Activated CD4-positive, alpha-beta T cell treated with anti-CD3 and anti-CD28 coated beads for 36 hours (primary cell): ENCODE data around the gene CCNF. TPM values are rescaled to one million over a fixed set of nuclear protein-coding genes. Genes with fewer than 3 reads are reported as not detected.

Source experiments
- ATAC-seq: fragments of 200-7000 bp; cut with Tn5 transposase; one replicate; pipeline ENCODE4 v1.10.0; 2021; ENCODE audit warnings: mild to moderate bottlenecking, moderate library complexity
- CTCF ChIA-PET: fragments of 350-600 bp; sonication (Branson Sonifier 250); formaldehyde crosslinking; loops from one replicate; lab custom pipeline; 2021; ENCODE audit warnings: antibody characterized with exemption; lab: Charles Lee
- POLR2A ChIA-PET: fragments of 350-600 bp; sonication (Branson Sonifier 250); formaldehyde crosslinking; loops from one replicate; lab custom pipeline; 2021; ENCODE audit warnings: antibody characterized with exemption, inconsistent platforms; lab: Charles Lee
- DNase-seq: peaks from one replicate; pipeline ENCODE4 v3.0.0-alpha.2; 2020
- H3K27ac Mint-ChIP-seq: one replicate; pipeline ENCODE4 v1.8.0; 2021; ENCODE audit warnings: mixed read lengths
- H3K27me3 Mint-ChIP-seq: one replicate; pipeline ENCODE4 v1.8.0; 2021; ENCODE audit warnings: mixed read lengths
- H3K36me3 Mint-ChIP-seq: one replicate; pipeline ENCODE4 v1.8.0; 2021; ENCODE audit warnings: low read depth, mixed read lengths
- H3K4me1 Mint-ChIP-seq: one replicate; pipeline ENCODE4 v1.8.0; 2021; ENCODE audit warnings: mixed read lengths
- H3K4me3 Mint-ChIP-seq: one replicate; pipeline ENCODE4 v1.8.0; 2021; ENCODE audit warnings: mild to moderate bottlenecking, moderate library complexity, mixed read lengths
- H3K9me3 Mint-ChIP-seq: one replicate; pipeline ENCODE4 v1.8.0; 2021; ENCODE audit warnings: low read depth, mixed read lengths
- intact Hi-C, 2 experiments: fragments of 100-400 bp; cut with DNase I in 1 of 2; cut with micrococcal nuclease in 1 of 2; formaldehyde crosslinking; loops; one replicate each; pipeline versions ENCODE4 v1.14.2 to v1.15.1; 2022 to 2024; cut with DNase I, micrococcal nuclease
- total RNA-seq, 2 experiments: library from RNA; stranded (reverse); gene quantifications; one replicate each; pipeline ENCODE4 v1.2.3, GENCODE V29; 2021

The CCNF gene
- total RNA-seq, 2 experiments from 2014 or later, result 52.2 to 53.4 TPM

DNA sequence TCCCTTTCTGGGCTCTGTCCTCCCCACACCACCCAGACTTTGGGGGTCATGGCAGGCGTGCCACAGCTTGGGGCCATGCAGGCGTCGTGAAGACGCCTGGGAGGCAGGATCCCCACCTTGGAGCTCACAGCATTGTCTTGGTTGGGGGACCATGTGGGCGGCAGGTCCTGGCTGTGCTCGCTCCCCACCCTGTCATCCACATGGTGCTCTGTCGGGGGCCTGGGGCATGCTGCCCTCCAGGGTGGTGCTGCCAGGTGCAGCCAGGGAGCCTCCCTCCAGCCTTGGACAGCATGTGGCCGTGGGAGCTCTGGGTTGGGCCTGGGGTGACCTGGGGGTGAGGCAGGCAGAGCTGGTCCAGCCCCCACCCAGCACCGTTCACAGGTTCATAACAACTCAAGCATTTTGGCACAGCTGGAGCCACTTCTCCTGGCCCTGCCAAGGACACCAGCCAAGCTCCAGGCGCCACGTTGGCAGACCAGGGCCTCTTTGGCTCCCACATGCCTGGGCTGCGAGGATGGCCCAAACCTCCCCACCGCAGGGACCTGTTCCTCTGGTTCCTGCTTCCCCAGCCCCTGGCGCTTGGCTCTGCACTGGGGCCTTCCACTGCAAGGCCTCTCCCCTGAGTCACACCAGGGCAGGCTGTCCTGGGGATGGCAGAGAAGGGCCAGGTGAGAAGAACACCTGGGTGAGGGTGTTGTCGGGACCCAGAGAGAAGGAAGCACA lies 69.4 kb downstream of the CCNF start:
- H3K27ac Mint-ChIP-seq, result no peak overlapping the region
- intact Hi-C loops, result no loop called here
- ATAC-seq (no peak), DNase-seq (no peak)
- H3K4me1 Mint-ChIP-seq, result no peaks in the 10 kb centered on the region
- no peaks in the 10 kb centered on the region for H3K9me3 Mint-ChIP-seq
- H3K36me3 Mint-ChIP-seq, result no peaks in the 10 kb centered on the region
- no peaks in the 10 kb centered on the region for H3K27me3 Mint-ChIP-seq
- CTCF ChIA-PET, result no interaction called here
- H3K4me3 Mint-ChIP-seq, result no peak overlapping the region
- POLR2A ChIA-PET, result interaction anchor here (0.6 kb wide), 1 partner anchor 48 kb away, joined by 3 read pairs; no protein-coding TSS in a partner anchor

DNA sequence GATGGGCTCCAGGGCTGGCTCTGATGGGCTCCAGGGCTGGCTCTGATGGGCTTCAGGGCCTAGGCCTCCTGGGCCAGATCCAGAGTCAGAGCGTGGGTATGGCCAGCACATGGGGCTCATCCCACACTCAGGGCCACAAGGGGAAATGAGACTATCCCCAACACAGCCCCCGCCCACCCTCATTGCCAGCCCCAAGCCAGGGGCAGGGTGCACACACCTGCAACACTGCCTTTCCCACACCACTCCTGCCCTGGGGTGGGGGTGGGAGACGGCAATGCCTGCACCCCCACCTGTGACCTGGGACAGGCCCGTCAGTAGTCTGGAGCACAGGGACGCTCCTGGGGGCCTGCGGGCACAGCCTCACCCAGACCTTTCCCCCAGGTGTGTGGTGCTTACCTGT lies 70.2 kb downstream of the CCNF start:
- Mint-ChIP-seq H3K27ac (no peak overlapping the region), H3K27me3 (no peaks in the 10 kb centered on the region), H3K36me3 (no peaks in the 10 kb centered on the region), H3K9me3 (no peaks in the 10 kb centered on the region), H3K4me3 (no peak overlapping the region), H3K4me1 (no peaks in the 10 kb centered on the region)
- ChIA-PET POLR2A (no interaction called here), CTCF (interaction anchor here (0.9 kb wide), 1 partner anchor 13 kb away, joined by 4 read pairs; no protein-coding TSS in a partner anchor)
- ATAC-seq, result no peak
- DNase-seq, result no peak
- intact Hi-C loops, result no loop called here

DNA sequence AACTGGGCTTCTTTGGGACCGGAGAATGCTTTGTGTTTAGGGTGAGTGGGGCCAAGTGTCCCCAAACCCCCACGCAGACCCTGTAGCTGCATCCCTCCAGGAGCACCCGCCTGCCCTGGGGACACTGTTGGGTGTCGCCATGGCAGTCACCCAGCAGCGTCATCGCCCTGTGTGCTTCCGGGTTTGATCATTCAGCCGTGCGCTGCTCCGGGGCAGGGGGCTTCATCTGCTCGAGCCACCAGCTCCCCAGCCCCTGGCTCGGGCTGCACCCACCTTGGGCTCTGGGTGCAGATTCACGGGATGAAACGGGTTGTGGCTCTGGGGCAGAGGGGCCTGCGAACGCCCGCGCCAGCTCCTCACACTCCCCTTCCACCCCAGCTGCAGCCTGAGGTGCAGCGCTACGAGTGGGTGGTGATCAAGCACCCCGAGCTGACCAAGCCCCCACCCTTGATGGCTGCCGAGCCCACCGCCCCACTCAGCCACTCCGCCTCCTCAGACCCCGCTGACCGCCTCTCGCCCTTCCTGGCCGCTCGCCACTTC lies 70.7 kb downstream of the CCNF start:
- H3K4me3 Mint-ChIP-seq, result no peak overlapping the region
- H3K36me3 Mint-ChIP-seq, result no peaks in the 10 kb centered on the region
- H3K27me3 Mint-ChIP-seq, result no peaks in the 10 kb centered on the region
- no peak for DNase-seq
- CTCF ChIA-PET, result interaction anchor here (0.8 to 2.0 kb wide), 3 partner anchors 13 to 89 kb away, joined by 4 to 11 read pairs (median 4); partner anchors contain the start of gene AMDHD2
- intact Hi-C loops, result loop anchor here (2.0 to 5.0 kb wide), 4 partner anchors 38 to 203 kb away; partner anchors contain the start of genes ABCA3 (in 1 of the 2), CCNF (in 1 of the 2) and TEDC2 (in 1 of the 2)
- H3K27ac Mint-ChIP-seq, result no peak overlapping the region
- ATAC-seq, result no peak
- H3K4me1 Mint-ChIP-seq, result no peaks in the 10 kb centered on the region
- H3K9me3 Mint-ChIP-seq, result no peaks in the 10 kb centered on the region
- POLR2A ChIA-PET, result no interaction called here

DNA sequence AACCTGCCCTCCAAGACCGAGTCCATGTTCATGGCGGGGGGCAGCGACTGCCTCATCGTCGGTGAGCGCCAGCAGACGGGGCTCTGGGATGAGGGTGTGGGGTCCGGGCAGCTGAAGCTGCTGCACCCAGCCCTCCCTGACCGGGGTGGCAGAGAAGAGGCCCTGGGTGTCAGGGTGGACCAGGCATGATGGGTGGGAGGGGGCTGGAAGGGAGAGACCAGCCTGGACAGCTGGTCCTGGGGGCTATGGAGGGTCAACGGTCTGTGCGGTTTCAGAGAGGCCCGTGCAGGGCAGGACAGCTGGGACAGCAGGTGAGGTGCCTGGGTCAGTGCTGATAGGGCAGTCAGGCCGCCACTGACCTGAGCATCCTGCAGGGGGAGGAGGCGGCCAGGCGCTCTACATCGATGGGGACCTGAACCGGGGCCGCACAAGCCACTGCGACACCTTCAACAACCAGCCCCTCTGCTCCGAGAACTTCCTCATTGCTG lies 71.2 kb downstream of the CCNF start:
- Mint-ChIP-seq H3K27ac (no peak overlapping the region), H3K27me3 (no peaks in the 10 kb centered on the region), H3K4me1 (no peaks in the 10 kb centered on the region), H3K4me3 (no peak overlapping the region), H3K9me3 (no peaks in the 10 kb centered on the region), H3K36me3 (no peaks in the 10 kb centered on the region)
- DNase-seq, result no peak
- intact Hi-C loops, result loop anchor here (2.0 to 5.0 kb wide), 4 partner anchors 38 to 204 kb away; partner anchors contain the start of genes ABCA3 (in 1 of the 2), CCNF (in 1 of the 2) and TEDC2 (in 1 of the 2)
- ATAC-seq, result no peak
- POLR2A ChIA-PET, result no interaction called here
- CTCF ChIA-PET, result interaction anchor here (0.6 to 2.0 kb wide), 7 partner anchors 12 to 168 kb away, joined by 3 to 11 read pairs (median 4); partner anchors contain the start of gene AMDHD2

DNA sequence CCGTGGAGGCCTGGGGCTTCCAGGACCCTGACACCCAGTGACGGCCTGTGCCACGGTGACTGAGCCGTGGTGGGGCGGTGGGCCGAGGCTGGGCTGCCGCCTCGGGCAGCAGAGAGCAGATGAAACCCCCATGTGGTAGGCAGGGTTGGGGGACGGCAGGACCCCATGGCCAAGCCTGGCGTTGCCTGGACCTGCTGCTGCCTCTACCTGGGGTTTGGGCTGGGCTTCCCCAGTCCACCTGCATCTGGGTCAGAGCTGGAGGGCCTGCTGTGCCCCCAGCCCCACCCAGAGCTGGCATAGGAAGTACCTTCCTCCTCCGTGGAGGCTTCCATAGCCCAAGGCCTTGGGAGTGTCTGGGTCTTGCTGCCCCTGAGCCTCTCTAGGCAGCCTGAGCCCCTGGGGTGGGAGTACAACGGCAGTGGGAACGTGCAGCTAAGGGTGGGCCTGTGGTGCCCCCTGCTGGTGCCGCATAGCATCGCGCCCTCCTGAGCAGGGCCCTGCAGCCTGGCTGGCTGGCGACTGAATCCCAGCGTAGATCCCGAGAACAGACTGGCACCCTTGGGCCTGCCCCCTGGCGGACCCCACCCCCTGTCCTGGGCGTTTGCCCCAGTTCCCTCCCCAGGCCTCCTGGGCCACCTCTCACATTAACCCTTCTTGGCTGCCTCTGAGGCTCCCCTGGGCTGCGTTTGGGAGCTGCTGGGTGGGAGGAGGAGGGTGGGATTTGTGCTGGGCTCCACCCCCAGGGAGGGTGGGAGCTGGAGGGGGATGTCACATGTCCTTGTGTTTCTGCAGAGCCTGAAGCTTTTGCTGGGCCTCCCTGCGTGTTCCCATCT lies 71.9 kb downstream of the CCNF start:
- H3K4me1 Mint-ChIP-seq, result no peaks in the 10 kb centered on the region
- DNase-seq, result peak; percentile 89
- no peak overlapping the region for H3K4me3 Mint-ChIP-seq
- no peak overlapping the region for H3K27ac Mint-ChIP-seq
- CTCF ChIA-PET, result interaction anchor here (0.6 to 2.0 kb wide), 12 partner anchors 13 to 368 kb away, joined by 3 to 11 read pairs (median 3); partner anchors contain the start of genes AMDHD2 and TEDC2
- POLR2A ChIA-PET, result no interaction called here
- intact Hi-C loops, result loop anchor here (1.0 to 5.0 kb wide), 10 partner anchors 27 to 478 kb away; partner anchors contain the start of genes ABCA3 (in 2 of the 2), CCNF (in 2 of the 2) and TEDC2 (in 1 of the 2)
- H3K9me3 Mint-ChIP-seq, result no peaks in the 10 kb centered on the region
- H3K36me3 Mint-ChIP-seq, result no peaks in the 10 kb centered on the region
- H3K27me3 Mint-ChIP-seq, result no peaks in the 10 kb centered on the region
- peak; percentile 98 for ATAC-seq

DNA sequence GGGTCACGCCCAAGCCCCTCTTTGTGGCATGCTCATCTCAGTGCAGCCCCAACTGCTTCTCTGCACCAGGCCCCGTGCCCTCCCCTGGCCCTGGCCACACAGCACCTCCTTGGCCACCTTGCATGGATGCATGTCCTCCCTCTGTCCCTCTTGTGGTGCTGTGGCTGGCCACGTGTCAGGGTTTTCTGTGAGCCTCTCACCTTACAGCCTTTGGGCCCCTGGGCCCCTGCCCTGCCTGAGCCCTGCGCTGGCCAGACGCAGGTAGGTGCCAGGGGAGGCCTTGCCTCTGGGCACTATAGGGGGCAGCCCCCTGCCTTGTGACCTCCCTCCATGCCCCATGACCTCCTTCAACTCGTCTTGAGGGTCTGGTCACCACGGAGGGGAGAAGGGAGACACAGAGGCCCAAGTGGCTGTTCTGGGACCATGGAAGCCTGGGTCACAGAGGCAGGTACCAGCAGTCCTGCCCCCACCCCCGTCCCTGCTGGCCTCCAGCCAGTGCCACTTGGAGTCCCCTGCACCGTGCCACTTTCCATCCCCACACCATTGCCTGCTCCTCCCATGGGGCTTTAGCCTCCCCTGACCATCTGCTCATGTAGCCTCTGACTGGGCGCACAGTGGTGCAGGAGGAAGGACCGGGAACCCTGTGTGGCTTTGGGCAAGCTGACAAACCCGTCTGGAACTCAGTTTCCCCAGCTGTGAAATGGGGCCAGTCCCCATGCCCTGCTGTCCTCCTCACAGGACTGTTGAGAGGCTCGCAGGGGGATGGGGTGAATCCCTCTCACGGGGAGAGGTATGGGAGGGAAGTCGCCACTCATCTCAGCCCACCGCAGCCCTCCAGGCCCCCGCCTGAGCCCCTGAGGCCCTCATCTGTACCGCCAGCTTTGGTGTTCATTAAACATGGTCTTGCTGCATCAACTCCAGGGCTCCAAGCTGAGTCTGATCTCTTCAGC lies 73.0 kb downstream of the CCNF start:
- DNase-seq (no peak), ATAC-seq (no peak)
- CTCF ChIA-PET, result interaction anchor here (0.6 to 2.0 kb wide), 10 partner anchors 14 to 307 kb away, joined by 3 to 11 read pairs (median 3); partner anchors contain the start of genes AMDHD2 and TEDC2
- H3K4me1 Mint-ChIP-seq, result no peaks in the 10 kb centered on the region
- H3K27ac Mint-ChIP-seq, result no peak overlapping the region
- POLR2A ChIA-PET, result no interaction called here
- H3K4me3 Mint-ChIP-seq, result no peak overlapping the region
- H3K36me3 Mint-ChIP-seq, result no peaks in the 10 kb centered on the region
- intact Hi-C loops, result loop anchor here (1.0 to 5.0 kb wide), 10 partner anchors 28 to 479 kb away; partner anchors contain the start of genes ABCA3 (in 2 of the 2), CCNF (in 2 of the 2) and TEDC2 (in 1 of the 2)
- no peaks in the 10 kb centered on the region for H3K27me3 Mint-ChIP-seq
- H3K9me3 Mint-ChIP-seq, result no peaks in the 10 kb centered on the region

DNA sequence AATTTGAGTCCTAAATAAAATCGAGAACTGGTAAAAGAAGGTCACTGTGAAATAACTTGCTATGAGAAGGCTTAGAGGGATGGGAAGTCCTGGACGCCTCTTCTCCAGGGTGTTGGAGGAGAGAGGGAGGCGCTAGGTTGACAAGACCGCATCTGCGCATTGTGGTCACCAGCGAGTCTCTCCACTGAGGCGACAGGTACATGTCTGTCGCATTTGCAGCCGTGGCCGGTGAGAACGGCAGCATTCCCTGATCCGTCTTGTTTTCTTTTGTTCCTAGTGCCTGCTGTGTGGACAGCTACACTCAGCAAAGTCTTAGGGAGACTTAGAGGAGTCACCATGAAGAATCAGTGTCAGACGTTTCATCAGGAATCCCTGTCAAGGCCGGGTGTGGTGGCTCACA lies 76.4 kb downstream of the CCNF start:
- H3K27me3 Mint-ChIP-seq, result no peaks in the 10 kb centered on the region
- POLR2A ChIA-PET, result no interaction called here
- no peak for ATAC-seq

DNA sequence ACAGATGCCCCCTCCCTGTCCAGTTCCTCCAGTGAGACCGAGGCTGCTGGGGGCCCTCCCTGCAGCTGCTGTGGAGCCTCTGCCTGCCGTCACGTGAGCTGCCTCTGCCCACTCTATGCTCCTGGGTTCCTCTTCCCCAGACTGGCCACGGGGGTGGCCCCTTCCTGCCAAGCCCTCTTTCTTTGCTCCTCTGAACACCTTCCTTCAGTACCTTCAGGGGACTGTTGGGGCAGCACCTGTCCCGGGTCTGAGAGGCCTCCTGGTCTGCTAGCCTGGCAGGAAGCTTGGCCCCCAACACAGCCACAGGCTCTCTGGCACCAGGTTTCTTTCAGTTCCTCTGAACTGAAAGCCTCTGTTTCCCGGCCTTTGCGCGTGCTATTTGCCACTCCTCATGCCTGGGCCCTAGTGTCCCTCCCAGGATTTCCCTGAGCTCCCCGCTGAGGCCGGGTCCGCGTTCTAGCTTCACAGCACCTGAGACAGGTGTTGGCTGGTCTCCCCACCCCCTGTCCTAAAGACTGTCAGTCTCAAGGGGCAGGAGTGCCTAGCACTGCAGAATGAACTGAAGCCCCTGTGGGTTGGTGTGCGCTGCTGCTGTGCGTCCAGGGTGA lies 77.9 kb downstream of the CCNF start:
- no peak overlapping the region for H3K27ac Mint-ChIP-seq
- H3K9me3 Mint-ChIP-seq, result no peaks in the 10 kb centered on the region
- intact Hi-C loops, result no loop called here
- no peaks in the 10 kb centered on the region for H3K36me3 Mint-ChIP-seq
- DNase-seq (no peak), ATAC-seq (peak; percentile 42)
- H3K4me1 Mint-ChIP-seq, result no peaks in the 10 kb centered on the region
- no peak overlapping the region for H3K4me3 Mint-ChIP-seq
- CTCF ChIA-PET, result interaction anchor here (0.6 kb wide), 1 partner anchor 1237 kb away, joined by 3 read pairs; no protein-coding TSS in a partner anchor
- POLR2A ChIA-PET, result interaction anchor here (0.6 kb wide), 1 partner anchor 114 kb away, joined by 3 read pairs; no protein-coding TSS in a partner anchor
- no peaks in the 10 kb centered on the region for H3K27me3 Mint-ChIP-seq

More for the DNA sequence above, 76.4 kb downstream of the CCNF start:
- Mint-ChIP-seq H3K27ac (no peak overlapping the region), H3K36me3 (no peaks in the 10 kb centered on the region), H3K4me3 (no peak overlapping the region), H3K4me1 (no peaks in the 10 kb centered on the region), H3K9me3 (no peaks in the 10 kb centered on the region)
- CTCF ChIA-PET, result interaction anchor here (0.5 kb wide), 1 partner anchor 522 kb away, joined by 3 read pairs; the partner anchor contains the start of gene GFER
- no peak for DNase-seq
- intact Hi-C loops, result no loop called here

DNA sequence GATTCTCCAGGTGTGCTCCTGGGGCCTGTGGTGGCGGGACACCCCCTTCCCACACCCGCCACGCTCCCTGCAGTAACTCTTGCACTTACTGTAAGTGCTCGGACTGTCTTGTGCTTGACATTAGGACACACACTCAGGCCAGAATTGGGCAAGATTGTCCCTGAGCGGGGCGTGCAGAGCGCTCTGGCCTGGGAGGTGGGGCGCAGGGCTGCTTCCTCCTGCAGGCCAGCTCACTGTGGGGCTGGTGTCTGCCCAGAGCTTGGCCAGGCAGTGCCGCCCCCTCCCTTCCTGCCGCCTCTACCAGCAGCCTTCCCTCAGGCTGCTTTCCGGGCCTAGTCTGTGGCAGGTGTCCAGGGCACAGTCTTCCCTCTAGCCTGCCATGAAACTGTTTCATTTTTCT lies 78.4 kb downstream of the CCNF start:
- Mint-ChIP-seq H3K4me1 (peaks cover 3% of the 10 kb centered on the region), H3K36me3 (no peaks in the 10 kb centered on the region), H3K9me3 (no peaks in the 10 kb centered on the region), H3K4me3 (no peak overlapping the region), H3K27ac (no peak overlapping the region), H3K27me3 (no peaks in the 10 kb centered on the region)
- intact Hi-C loops, result no loop called here
- ChIA-PET CTCF (interaction anchor here (0.6 kb wide), 1 partner anchor 1237 kb away, joined by 3 read pairs; no protein-coding TSS in a partner anchor), POLR2A (interaction anchor here (0.6 kb wide), 1 partner anchor 114 kb away, joined by 3 read pairs; no protein-coding TSS in a partner anchor)
- ATAC-seq (no peak), DNase-seq (no peak)
